ENCODE measurements around the gene PPP1R15B. TPM values are rescaled to one million over a fixed set of nuclear protein-coding genes. Genes with fewer than 3 reads are reported as not detected.

Gene PPP1R15B
- total RNA-seq, 1 donor from 2014 or later: 70.6 TPM

- peak overlapping the region; percentile 62 for H3K4me3 Mint-ChIP-seq
- DNase-seq (peak; percentile 70), ATAC-seq (ENCODE audit: low read depth) (peak; percentile 90)
- ChIA-PET POLR2A (interaction anchor here (0.9 to 13.8 kb wide), 12 partner anchors 8 to 81 kb away, joined by 3 to 413 read pairs (median 9); partner anchors contain the start of genes MDM4 and PIK3C2B), CTCF (interaction anchor here (0.6 to 28.1 kb wide), 23 partner anchors 11 to 361 kb away, joined by 3 to 1006 read pairs (median 5); partner anchors contain the start of genes MDM4 and PIK3C2B)
- peak overlapping the region; percentile 82 for H3K27ac Mint-ChIP-seq
- peaks cover 96% of the 10 kb centered on the region for H3K36me3 Mint-ChIP-seq (ENCODE audit: low read depth)
- no peaks in the 10 kb centered on the region for H3K27me3 Mint-ChIP-seq
- no peak for TF ChIP-seq CTCF (IDR thresholded peaks at IDR 0.05)
- no peaks in the 10 kb centered on the region for H3K9me3 Mint-ChIP-seq
- peaks cover 60% of the 10 kb centered on the region for H3K4me1 Mint-ChIP-seq
- intact Hi-C loops (cut with micrococcal nuclease): loop anchor here (1.0 to 5.0 kb wide), 7 partner anchors 10 to 360 kb away; no protein-coding TSS in a partner anchor
These were observed 34.9 kb upstream of the PPP1R15B start for GRCh38 chr1:204446413-204447111.

- Mint-ChIP-seq H3K27me3 (no peaks in the 10 kb centered on the region), H3K36me3 (ENCODE audit: low read depth) (peaks cover 98% of the 10 kb centered on the region), H3K4me3 (no peak overlapping the region), H3K9me3 (no peaks in the 10 kb centered on the region), H3K27ac (peak overlapping the region; percentile 82), H3K4me1 (peaks cover 54% of the 10 kb centered on the region)
- ATAC-seq (ENCODE audit: low read depth) (peak; percentile 6), DNase-seq (no peak)
- no peak for TF ChIP-seq CTCF (IDR thresholded peaks at IDR 0.05)
- CTCF ChIA-PET: interaction anchor here (0.7 to 28.1 kb wide), 19 partner anchors 12 to 361 kb away, joined by 3 to 1006 read pairs (median 6); partner anchors contain the start of genes MDM4 and PIK3C2B
- intact Hi-C loops (cut with micrococcal nuclease): loop anchor here (1.0 to 5.0 kb wide), 7 partner anchors 10 to 361 kb away; no protein-coding TSS in a partner anchor
- POLR2A ChIA-PET: interaction anchor here (0.9 to 13.8 kb wide), 10 partner anchors 16 to 81 kb away, joined by 3 to 413 read pairs (median 30); partner anchors contain the start of genes MDM4 and PIK3C2B
These were observed 34.3 kb upstream of the PPP1R15B start for GRCh38 chr1:204445860-204446412.

- Mint-ChIP-seq H3K27ac (no peak overlapping the region), H3K9me3 (no peaks in the 10 kb centered on the region), H3K36me3 (ENCODE audit: low read depth) (peaks cover 95% of the 10 kb centered on the region), H3K27me3 (no peaks in the 10 kb centered on the region), H3K4me3 (no peak overlapping the region), H3K4me1 (peaks cover 35% of the 10 kb centered on the region)
- ChIA-PET POLR2A (interaction anchor here (0.8 to 1.4 kb wide), 5 partner anchors 13 to 57 kb away, joined by 3 to 6 read pairs (median 3); no protein-coding TSS in a partner anchor), CTCF (interaction anchor here (1.6 to 28.1 kb wide), 3 partner anchors 10 to 56 kb away, joined by 4 to 1006 read pairs (median 97); partner anchors contain the start of gene PIK3C2B)
- DNase-seq (no peak), ATAC-seq (ENCODE audit: low read depth) (no peak)
- TF ChIP-seq CTCF (IDR thresholded peaks at IDR 0.05): no peak
- intact Hi-C loops (cut with micrococcal nuclease): no loop called here
These were observed 32.4 kb upstream of the PPP1R15B start for GRCh38 chr1:204443871-204444581.

- Mint-ChIP-seq H3K4me3 (no peak overlapping the region), H3K36me3 (ENCODE audit: low read depth) (peaks cover 95% of the 10 kb centered on the region), H3K27me3 (no peaks in the 10 kb centered on the region), H3K27ac (no peak overlapping the region), H3K9me3 (no peaks in the 10 kb centered on the region), H3K4me1 (peaks cover 27% of the 10 kb centered on the region)
- ATAC-seq (ENCODE audit: low read depth) (no peak), DNase-seq (no peak)
- POLR2A ChIA-PET: interaction anchor here (0.6 to 1.4 kb wide), 6 partner anchors 12 to 62 kb away, joined by 3 to 6 read pairs (median 3); no protein-coding TSS in a partner anchor
- no peak for TF ChIP-seq CTCF (IDR thresholded peaks at IDR 0.05)
- CTCF ChIA-PET: interaction anchor here (1.1 to 28.1 kb wide), 5 partner anchors 10 to 57 kb away, joined by 4 to 1006 read pairs (median 4); partner anchors contain the start of gene PIK3C2B
- intact Hi-C loops (cut with micrococcal nuclease): no loop called here
These were observed 31.6 kb upstream of the PPP1R15B start for GRCh38 chr1:204443260-204443619.
